Astrocyte (in vitro differentiated cells and primary cell): ENCODE measurements around the gene TNFRSF13B. TPM values are rescaled to one million over a fixed set of nuclear protein-coding genes. Genes with fewer than 3 reads are reported as not detected.

Source experiments
- DNase-seq: peaks from one replicate; pipeline ENCODE4 v3.0.0-alpha.2; 2010; ENCODE audit warnings: low read depth
- FAIRE-seq: peaks from 2 replicates; lab custom pipeline; 2011; peaks lifted over from hg19 to GRCh38; lab: Jason Lieb, UNC
- H2AFZ ChIP-seq: 2 replicates; pipeline ENCODE4 v1.6.0; 2012; ENCODE audit warnings: low read depth, low read length, inconsistent platforms
- H3K27ac ChIP-seq: 2 replicates; pipeline ENCODE4 v1.5.1; 2011; ENCODE audit warnings: low read depth, low read length, inconsistent platforms
- H3K27me3 ChIP-seq: 2 replicates; pipeline ENCODE4 v1.6.0; 2011; ENCODE audit warnings: low read length, inconsistent platforms; ENCODE audit not compliant: insufficient read depth
- H3K36me3 ChIP-seq: 2 replicates; pipeline ENCODE4 v1.5.1; 2011; ENCODE audit warnings: low read length, inconsistent platforms; ENCODE audit not compliant: insufficient read depth
- H3K4me1 ChIP-seq: 2 replicates; pipeline ENCODE4 v1.5.1; 2011; ENCODE audit warnings: low read length, inconsistent platforms; ENCODE audit not compliant: insufficient read depth
- H3K4me2 ChIP-seq: 2 replicates; pipeline ENCODE4 v1.6.0; 2012; ENCODE audit warnings: low read length, inconsistent platforms
- H3K4me3 ChIP-seq: 2 replicates; pipeline ENCODE4 v1.5.1; 2011; ENCODE audit warnings: low read depth, mild to moderate bottlenecking, low read length, inconsistent platforms; ENCODE audit not compliant: insufficient read depth
- H3K79me2 ChIP-seq: 2 replicates; pipeline ENCODE4 v1.6.0; 2012; ENCODE audit warnings: mild to moderate bottlenecking, low read length, inconsistent platforms; ENCODE audit not compliant: insufficient read depth
- H3K9ac ChIP-seq: 2 replicates; pipeline ENCODE4 v1.6.0; 2012; ENCODE audit warnings: mild to moderate bottlenecking, low read length, inconsistent platforms
- H3K9me3 ChIP-seq: 2 replicates; pipeline ENCODE4 v1.5.1; 2012; ENCODE audit warnings: low read depth, mild to moderate bottlenecking, low read length, inconsistent platforms; ENCODE audit not compliant: insufficient read depth
- H4K20me1 ChIP-seq: 2 replicates; pipeline ENCODE4 v1.6.0; 2012; ENCODE audit warnings: low read length, inconsistent platforms; ENCODE audit not compliant: insufficient read depth
- H3K27ac Mint-ChIP-seq: one replicate; pipeline ENCODE4 v1.8.0; 2021; ENCODE audit warnings: mild to moderate bottlenecking, mixed read lengths; ENCODE audit not compliant: unreplicated experiment
- H3K27me3 Mint-ChIP-seq: one replicate; pipeline ENCODE4 v1.8.0; 2021; ENCODE audit warnings: low read depth, mixed read lengths; ENCODE audit not compliant: unreplicated experiment
- H3K36me3 Mint-ChIP-seq: one replicate; pipeline ENCODE4 v1.8.0; 2021; ENCODE audit warnings: low read depth, mixed read lengths; ENCODE audit not compliant: unreplicated experiment
- H3K4me1 Mint-ChIP-seq: one replicate; pipeline ENCODE4 v1.8.0; 2021; ENCODE audit warnings: low read depth, mixed read lengths; ENCODE audit not compliant: unreplicated experiment
- H3K4me3 Mint-ChIP-seq: one replicate; pipeline ENCODE4 v1.8.0; 2021; ENCODE audit warnings: mild to moderate bottlenecking, moderate library complexity, mixed read lengths; ENCODE audit not compliant: unreplicated experiment
- H3K9me3 Mint-ChIP-seq: one replicate; pipeline ENCODE4 v1.8.0; 2021; ENCODE audit warnings: mild to moderate bottlenecking, mixed read lengths; ENCODE audit not compliant: unreplicated experiment
- EZH2 ChIP-seq: IDR thresholded peaks from 2 replicates; pipeline ENCODE4 v1.6.1; 2012; ENCODE audit warnings: mild to moderate bottlenecking, low read length, inconsistent platforms; ENCODE audit not compliant: insufficient read depth
- total RNA-seq: library from RNA; stranded (reverse); gene quantifications from 2 replicates; pipeline ENCODE4 v1.2.1, GENCODE V29; 2021
- TF ChIP-seq, protein P1 (sequence below): IDR thresholded peaks from 2 replicates; pipeline ENCODE4 v1.5.1; 2011; ENCODE audit warnings: low read depth, mild to moderate bottlenecking, inconsistent platforms, low read length, moderate library complexity; ENCODE audit not compliant: insufficient read depth

The TNFRSF13B gene
- total RNA-seq, 1 donor from 2014 or later, result not detected

DNA sequence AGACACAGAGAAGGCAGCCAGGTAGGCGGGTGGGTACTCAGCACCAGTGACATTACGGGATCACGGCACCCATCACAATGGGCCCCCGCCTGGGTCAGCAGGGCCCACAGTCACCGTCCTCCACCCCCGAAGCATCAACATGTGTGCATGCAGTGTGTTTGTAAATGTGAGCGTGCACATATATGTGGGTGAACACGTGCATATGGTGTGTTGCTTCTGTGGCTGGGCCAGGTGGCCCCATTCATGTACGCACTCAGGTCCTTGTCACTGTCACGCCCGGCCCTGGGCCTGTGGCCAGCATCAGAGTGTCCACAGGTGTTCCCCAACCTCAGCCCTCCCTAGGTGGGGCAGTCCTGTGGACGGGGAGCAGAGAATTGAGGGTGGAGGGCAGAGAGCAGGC lies 37.1 kb downstream of the TNFRSF13B start:
- H3K4me1 Mint-ChIP-seq, result no peaks in the 10 kb centered on the region
- TF ChIP-seq, protein P1, sequence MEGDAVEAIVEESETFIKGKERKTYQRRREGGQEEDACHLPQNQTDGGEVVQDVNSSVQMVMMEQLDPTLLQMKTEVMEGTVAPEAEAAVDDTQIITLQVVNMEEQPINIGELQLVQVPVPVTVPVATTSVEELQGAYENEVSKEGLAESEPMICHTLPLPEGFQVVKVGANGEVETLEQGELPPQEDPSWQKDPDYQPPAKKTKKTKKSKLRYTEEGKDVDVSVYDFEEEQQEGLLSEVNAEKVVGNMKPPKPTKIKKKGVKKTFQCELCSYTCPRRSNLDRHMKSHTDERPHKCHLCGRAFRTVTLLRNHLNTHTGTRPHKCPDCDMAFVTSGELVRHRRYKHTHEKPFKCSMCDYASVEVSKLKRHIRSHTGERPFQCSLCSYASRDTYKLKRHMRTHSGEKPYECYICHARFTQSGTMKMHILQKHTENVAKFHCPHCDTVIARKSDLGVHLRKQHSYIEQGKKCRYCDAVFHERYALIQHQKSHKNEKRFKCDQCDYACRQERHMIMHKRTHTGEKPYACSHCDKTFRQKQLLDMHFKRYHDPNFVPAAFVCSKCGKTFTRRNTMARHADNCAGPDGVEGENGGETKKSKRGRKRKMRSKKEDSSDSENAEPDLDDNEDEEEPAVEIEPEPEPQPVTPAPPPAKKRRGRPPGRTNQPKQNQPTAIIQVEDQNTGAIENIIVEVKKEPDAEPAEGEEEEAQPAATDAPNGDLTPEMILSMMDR, result no peak
- TF ChIP-seq EZH2, result no peak
- no peak overlapping the region for H3K4me3 ChIP-seq
- DNase-seq (no peak), FAIRE-seq (no peak)
- H3K36me3 ChIP-seq, result no peaks in the 10 kb centered on the region
- no peaks in the 10 kb centered on the region for H3K9me3 Mint-ChIP-seq
- no peak overlapping the region for H3K9ac ChIP-seq
- H3K27ac ChIP-seq, result no peak overlapping the region
- no peak overlapping the region for H3K27ac Mint-ChIP-seq
- no peak overlapping the region for H3K4me3 Mint-ChIP-seq
- H3K79me2 ChIP-seq, result no peaks in the 10 kb centered on the region
- no peak overlapping the region for H3K4me2 ChIP-seq
- H2AFZ ChIP-seq, result no peak overlapping the region
- H4K20me1 ChIP-seq, result no peaks in the 10 kb centered on the region
- peaks cover 4% of the 10 kb centered on the region for H3K27me3 ChIP-seq
- no peaks in the 10 kb centered on the region for H3K36me3 Mint-ChIP-seq
- H3K27me3 Mint-ChIP-seq, result peaks cover 33% of the 10 kb centered on the region
- no peaks in the 10 kb centered on the region for H3K9me3 ChIP-seq
- no peaks in the 10 kb centered on the region for H3K4me1 ChIP-seq

DNA sequence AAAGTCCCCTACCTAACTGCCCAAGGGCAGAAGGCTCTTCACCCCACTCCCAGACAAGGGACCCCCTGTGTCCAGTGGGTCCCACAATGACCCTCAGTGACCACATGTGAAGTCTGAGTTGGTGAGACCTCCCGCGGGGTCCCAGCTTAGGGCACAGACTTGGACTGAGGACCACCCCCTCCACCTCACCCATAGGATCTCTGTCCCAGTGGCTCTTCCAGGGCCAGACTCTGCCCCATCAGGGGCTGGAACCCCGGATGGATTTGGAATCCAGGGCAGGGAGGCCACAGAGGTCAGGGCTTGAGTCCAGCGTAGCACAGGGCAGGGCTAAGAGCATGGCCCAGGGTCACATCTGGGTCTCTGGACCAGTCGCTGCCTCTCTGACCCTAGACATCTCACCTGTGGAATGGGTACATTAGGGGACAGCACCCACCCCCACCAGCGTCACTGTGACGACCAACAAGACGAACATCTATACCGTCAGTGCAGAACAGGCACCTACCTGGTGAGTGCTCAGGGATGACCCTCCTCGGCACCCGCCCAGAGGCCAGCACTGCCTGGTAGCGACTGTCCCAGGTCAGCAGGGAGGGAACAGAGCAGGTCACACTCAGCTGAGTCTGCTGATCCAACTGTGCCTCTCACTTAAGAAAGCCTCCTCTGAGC lies 37.7 kb downstream of the TNFRSF13B start:
- peaks cover 4% of the 10 kb centered on the region for H3K27me3 ChIP-seq
- no peak overlapping the region for H2AFZ ChIP-seq
- peaks cover 33% of the 10 kb centered on the region for H3K27me3 Mint-ChIP-seq
- H3K36me3 ChIP-seq, result no peaks in the 10 kb centered on the region
- no peak overlapping the region for H3K9ac ChIP-seq
- H3K27ac Mint-ChIP-seq, result no peak overlapping the region
- no peak overlapping the region for H3K4me3 Mint-ChIP-seq
- H3K4me3 ChIP-seq, result no peak overlapping the region
- H3K4me2 ChIP-seq, result no peak overlapping the region
- DNase-seq, result no peak
- no peaks in the 10 kb centered on the region for H3K4me1 ChIP-seq
- no peaks in the 10 kb centered on the region for H3K9me3 ChIP-seq
- no peaks in the 10 kb centered on the region for H3K36me3 Mint-ChIP-seq
- no peak for FAIRE-seq
- TF ChIP-seq EZH2, result no peak
- TF ChIP-seq, protein P1, result no peak
- no peaks in the 10 kb centered on the region for H3K9me3 Mint-ChIP-seq
- H4K20me1 ChIP-seq, result no peaks in the 10 kb centered on the region
- H3K4me1 Mint-ChIP-seq, result no peaks in the 10 kb centered on the region
- no peaks in the 10 kb centered on the region for H3K79me2 ChIP-seq
- H3K27ac ChIP-seq, result no peak overlapping the region
